Keratinocyte (primary cell): Measurements from ENCODE around the gene BOD1.

Experiments used
- EZH2 ChIP-seq: IDR thresholded peaks from one replicate; pipeline ENCODE4 v1.6.1; 2012; ENCODE audit warnings: inconsistent platforms, mild to moderate bottlenecking, low read length, moderate library complexity
- TF ChIP-seq, protein P1 (sequence below), 3 experiments: IDR thresholded peaks in 1 of 3; conservative IDR thresholded peaks in 1 of 3; optimal IDR thresholded peaks in 1 of 3; 2 replicates in 2 of 3; 3 replicates in 1 of 3; pipeline versions ENCODE3 to v1.5.1; 2011; ENCODE audit warnings: low read length in 3 of 3, mild to moderate bottlenecking in 3 of 3, moderate library complexity in 2 of 3, control low read depth in 1 of 3, inconsistent platforms in 1 of 3; ENCODE audit not compliant: insufficient read depth in 2 of 3; ENCODE audit errors: extremely low read depth in 1 of 3

DNA sequence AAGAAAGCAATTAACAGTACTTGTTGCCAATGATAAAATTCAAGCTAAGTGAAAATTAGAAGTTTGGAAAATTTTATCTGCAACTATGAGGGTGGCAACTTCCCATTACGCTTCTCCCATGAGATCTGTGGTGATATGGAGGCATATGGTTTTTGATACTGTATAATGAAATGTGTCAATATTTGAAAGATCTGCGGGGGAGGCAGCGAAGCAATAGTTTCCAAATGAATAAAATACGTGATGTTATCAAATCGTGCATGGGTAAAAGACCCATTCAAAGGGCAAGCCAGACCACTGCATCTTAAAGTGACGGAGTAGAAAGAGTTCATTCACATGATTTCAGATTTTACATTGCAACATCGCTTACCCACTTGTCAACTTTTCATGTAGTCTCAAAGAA, 20.9 kb upstream of the BOD1 start:
- TF ChIP-seq, protein P1, sequence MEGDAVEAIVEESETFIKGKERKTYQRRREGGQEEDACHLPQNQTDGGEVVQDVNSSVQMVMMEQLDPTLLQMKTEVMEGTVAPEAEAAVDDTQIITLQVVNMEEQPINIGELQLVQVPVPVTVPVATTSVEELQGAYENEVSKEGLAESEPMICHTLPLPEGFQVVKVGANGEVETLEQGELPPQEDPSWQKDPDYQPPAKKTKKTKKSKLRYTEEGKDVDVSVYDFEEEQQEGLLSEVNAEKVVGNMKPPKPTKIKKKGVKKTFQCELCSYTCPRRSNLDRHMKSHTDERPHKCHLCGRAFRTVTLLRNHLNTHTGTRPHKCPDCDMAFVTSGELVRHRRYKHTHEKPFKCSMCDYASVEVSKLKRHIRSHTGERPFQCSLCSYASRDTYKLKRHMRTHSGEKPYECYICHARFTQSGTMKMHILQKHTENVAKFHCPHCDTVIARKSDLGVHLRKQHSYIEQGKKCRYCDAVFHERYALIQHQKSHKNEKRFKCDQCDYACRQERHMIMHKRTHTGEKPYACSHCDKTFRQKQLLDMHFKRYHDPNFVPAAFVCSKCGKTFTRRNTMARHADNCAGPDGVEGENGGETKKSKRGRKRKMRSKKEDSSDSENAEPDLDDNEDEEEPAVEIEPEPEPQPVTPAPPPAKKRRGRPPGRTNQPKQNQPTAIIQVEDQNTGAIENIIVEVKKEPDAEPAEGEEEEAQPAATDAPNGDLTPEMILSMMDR (optimal IDR thresholded peaks at IDR 0.05 in 1 of 3, IDR thresholded peaks at IDR 0.05 in 1 of 3, conservative IDR thresholded peaks at IDR 0.05 in 1 of 3; ENCODE audit: extremely low read depth in 1 of 3, insufficient read depth in 2 of 3, low read length in 3 of 3), result no peak
- no peak for TF ChIP-seq EZH2
